Choroid plexus epithelial cell (primary cell): Measurements from ENCODE around the gene C10orf105.

ENCODE experiments used
- DNase-seq: peaks from one replicate; pipeline ENCODE4 v3.0.0-alpha.2; 2010; ENCODE audit warnings: low read depth
- H3K4me3 ChIP-seq: 2 replicates; pipeline ENCODE4 v1.5.1; 2011; ENCODE audit warnings: low read depth, mild to moderate bottlenecking, control low read depth, low read length, moderate library complexity
- TF ChIP-seq, protein P1 (sequence below): conservative IDR thresholded peaks from 2 replicates; pipeline ENCODE4 v1.5.1; 2011; ENCODE audit warnings: low read depth, mild to moderate bottlenecking, control low read depth, inconsistent platforms, low read length, moderate library complexity

Gene C10orf105

DNA sequence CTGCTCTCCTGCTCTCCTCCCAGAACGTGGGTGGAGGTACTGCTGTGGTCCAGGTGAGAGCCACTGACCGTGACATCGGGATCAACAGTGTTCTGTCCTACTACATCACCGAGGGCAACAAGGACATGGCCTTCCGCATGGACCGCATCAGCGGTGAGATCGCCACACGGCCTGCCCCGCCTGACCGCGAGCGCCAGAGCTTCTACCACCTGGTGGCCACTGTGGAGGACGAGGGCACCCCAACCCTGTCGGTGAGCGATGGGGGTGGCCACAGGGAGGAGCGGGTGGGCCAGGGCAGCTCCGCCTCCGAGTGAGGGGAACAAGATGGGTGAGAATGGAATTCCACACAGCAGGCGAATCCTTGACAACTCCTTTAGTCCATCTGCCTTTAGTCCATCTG, 22.1 kb upstream of the C10orf105 start:
- H3K4me3 ChIP-seq, result no peak overlapping the region
- TF ChIP-seq, protein P1, sequence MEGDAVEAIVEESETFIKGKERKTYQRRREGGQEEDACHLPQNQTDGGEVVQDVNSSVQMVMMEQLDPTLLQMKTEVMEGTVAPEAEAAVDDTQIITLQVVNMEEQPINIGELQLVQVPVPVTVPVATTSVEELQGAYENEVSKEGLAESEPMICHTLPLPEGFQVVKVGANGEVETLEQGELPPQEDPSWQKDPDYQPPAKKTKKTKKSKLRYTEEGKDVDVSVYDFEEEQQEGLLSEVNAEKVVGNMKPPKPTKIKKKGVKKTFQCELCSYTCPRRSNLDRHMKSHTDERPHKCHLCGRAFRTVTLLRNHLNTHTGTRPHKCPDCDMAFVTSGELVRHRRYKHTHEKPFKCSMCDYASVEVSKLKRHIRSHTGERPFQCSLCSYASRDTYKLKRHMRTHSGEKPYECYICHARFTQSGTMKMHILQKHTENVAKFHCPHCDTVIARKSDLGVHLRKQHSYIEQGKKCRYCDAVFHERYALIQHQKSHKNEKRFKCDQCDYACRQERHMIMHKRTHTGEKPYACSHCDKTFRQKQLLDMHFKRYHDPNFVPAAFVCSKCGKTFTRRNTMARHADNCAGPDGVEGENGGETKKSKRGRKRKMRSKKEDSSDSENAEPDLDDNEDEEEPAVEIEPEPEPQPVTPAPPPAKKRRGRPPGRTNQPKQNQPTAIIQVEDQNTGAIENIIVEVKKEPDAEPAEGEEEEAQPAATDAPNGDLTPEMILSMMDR, result no peak
- no peak for DNase-seq

DNA sequence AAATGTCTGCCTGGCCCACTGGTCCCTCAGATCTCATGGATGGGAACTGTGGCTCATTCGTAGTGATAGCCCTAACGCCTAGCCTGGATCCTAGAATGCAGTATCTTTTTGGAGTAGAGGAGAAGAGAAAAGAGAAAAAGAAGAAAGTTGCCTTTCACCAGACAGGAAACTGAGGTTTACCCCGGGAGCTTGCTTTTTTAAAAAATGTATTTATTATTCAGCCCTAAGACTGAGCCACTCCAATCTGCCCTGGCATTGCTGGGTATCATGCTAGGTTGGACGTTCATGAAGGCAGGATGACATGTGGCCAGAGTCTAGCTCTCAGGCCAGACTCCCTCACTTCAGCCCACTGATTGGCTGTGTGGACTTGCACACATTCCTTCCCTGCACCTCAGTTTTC, 21.5 kb upstream of the C10orf105 start:
- H3K4me3 ChIP-seq, result no peak overlapping the region

DNA sequence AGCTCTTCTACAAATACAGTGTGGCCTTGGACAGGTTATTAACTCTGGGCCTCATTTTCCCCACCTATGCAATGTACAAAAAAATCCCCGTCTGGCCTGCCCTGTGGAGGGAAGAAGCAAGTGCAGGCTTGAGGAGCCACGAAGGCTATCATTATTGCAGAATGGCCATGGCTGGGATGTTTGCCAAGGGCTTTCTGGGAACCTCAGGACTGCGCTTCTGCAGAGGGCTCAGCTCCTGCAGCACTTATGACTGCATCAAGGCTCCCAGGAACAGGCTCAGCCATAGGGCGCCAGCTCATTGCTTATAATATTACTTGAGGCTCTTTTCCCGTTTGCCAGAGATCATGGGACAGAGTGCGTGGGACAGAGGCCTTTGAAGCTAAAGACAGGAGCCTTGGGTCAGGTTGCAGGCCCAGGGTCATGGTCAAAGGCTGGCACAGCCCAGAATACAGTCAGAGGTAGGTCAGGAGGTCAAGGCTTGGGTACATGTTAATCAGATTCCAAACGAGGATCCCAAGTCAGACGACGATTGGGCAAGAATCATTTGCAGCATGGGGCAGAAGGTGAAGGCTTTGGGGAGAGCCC, 20.6 kb upstream of the C10orf105 start:
- DNase-seq, result peak; percentile 61
- no peak overlapping the region for H3K4me3 ChIP-seq
- TF ChIP-seq, protein P1, result no peak

More for the DNA sequence above, 21.5 kb upstream of the C10orf105 start:
- TF ChIP-seq, protein P1, result no peak
- no peak for DNase-seq

DNA sequence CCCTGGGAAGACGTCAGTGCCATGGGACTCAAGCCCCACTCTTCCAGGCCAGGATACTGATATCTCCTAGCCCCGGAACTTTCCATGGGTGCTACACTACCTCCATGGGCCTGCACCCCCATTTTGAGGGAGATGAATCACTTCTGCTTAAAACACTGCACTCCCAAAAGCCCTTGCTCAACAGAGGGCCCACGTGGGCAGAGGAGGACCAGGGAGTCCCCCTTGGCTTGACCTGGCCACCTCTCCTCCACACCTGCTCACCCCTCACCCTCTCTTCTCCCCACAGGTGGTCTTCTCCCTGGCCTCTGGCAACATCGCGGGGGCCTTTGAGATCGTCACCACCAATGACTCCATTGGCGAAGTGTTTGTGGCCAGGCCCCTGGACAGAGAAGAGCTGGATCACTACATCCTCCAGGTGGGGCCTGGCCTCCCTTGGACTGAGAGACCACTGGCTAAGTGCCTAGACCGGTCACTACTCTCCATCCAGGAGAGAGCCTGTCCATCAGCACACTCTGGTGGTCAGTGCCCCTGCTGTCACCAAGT, 19.9 kb upstream of the C10orf105 start:
- TF ChIP-seq, protein P1, result no peak
- DNase-seq, result no peak
- no peak overlapping the region for H3K4me3 ChIP-seq

DNA sequence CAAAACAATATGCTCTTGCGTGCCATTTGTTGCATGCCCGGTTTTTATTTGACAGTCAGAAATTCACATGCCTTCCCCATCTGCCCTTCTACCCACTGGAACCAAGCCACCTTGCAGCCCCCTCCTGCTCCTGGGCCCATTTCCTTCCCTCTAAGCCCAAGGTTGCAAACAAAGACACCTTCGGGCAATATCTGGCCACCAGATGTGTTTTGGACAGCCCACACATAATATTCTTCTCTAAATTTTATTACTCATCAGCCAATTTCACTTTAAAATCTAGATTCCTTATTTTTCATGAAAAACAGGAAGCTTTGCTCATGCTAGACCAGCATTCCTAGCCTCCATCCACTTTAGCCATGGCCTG, 18.2 kb upstream of the C10orf105 start:
- DNase-seq, result no peak
- TF ChIP-seq, protein P1, result no peak
- no peak overlapping the region for H3K4me3 ChIP-seq

DNA sequence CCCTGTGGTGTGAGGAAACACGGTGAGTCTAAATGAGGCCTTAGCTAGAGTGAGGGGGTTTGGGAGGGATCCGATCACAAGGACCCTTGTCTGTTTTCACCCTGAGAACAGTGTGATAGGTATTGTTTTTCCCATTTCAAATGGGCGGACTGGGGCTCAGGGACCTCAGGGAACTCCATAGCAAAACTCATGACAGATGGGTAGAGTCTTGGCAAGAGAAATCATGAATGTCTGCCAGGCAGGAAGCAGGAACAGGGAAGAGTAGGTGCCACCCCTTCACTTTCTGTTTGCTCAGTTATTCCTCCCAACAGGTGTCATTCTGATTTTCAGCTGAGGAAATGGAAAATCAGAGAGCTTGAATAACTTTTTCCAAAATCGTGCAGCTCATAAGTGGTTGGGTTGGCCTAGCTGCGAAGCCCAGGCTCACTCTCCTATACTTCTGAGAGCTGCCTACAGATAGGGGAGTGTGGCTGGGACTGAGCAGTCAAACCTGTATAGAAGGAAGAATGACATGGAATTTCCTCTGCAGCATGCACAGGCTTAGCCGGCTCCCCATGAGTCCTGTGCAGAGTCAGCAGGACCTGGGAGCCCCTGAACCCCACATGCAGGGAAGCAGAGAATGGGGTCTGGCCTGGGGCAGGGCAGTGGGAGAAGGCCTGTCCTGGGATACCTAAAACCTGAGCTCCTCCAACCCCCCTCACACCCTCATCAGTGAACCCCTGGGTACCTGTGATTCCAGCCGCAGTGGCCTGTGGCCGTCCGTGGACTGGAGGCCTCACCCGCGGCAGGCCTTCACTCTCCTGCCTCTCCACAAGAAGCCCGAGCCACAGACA, 17.6 kb upstream of the C10orf105 start:
- DNase-seq, result no peak
- TF ChIP-seq, protein P1, result no peak
- no peak overlapping the region for H3K4me3 ChIP-seq
